HT1080 (cell line): ENCODE data around the gene NKD1. TPM values are rescaled to one million over a fixed set of nuclear protein-coding genes. Genes with fewer than 3 reads are reported as not detected.
A peak's percentile ranks its signal among the peaks of the same experiment; 100 is the strongest.

Experiments used
- DNase-seq: peaks from one replicate; pipeline ENCODE4 v3.0.0-alpha.2; 2015; ENCODE audit warnings: low read depth
- total RNA-seq: library from RNA; depleted of rRNA; stranded (reverse); fragments of >200 nt; shearing (Covaris generic); gene quantifications from 2 replicates; pipeline ENCODE4 v1.2.3, GENCODE V29; 2014; rRNA removed

Gene NKD1
- total RNA-seq, 1 experiment from 2014 or later: 0.10 TPM

- no peak for DNase-seq
These were observed 144.4 kb downstream of the NKD1 start for GRCh38 chr16:50692644-50692998.

GRCh38 chr16:50692999-50693781, 145.0 kb downstream of the NKD1 start, which contains the start of gene NOD2:
NOD2 (plus strand) TSS chr16:50693606; CDS start chr16:50699496, 5,890 bp downstream.
- no peak for DNase-seq

GRCh38 chr16:50694206-50694605, 146.0 kb downstream of the NKD1 start:
- no peak for DNase-seq

- DNase-seq: no peak
These were observed 147.1 kb downstream of the NKD1 start for GRCh38 chr16:50695017-50696000.

GRCh38 chr16:50696126-50696525, 147.9 kb downstream of the NKD1 start:
- DNase-seq: no peak

- DNase-seq: peak; percentile 72
These were observed 148.6 kb downstream of the NKD1 start for GRCh38 chr16:50696575-50697420.

- DNase-seq: no peak
These were observed 149.2 kb downstream of the NKD1 start for GRCh38 chr16:50697421-50697715.

- no peak for DNase-seq
These were observed 149.9 kb downstream of the NKD1 start for GRCh38 chr16:50697881-50698767.

Other genes starting within 250 kb of the NKD1 start
- 78.1 and 78.6 TPM in 2 replicates for gene BRD7, start 179.4 kb upstream of the NKD1 start, total RNA-seq
- gene SNX20, start 132.9 kb downstream of the NKD1 start, total RNA-seq: not detected in 2 replicates
- gene NOD2, start 145.2 kb downstream of the NKD1 start, total RNA-seq: not detected in 2 replicates
- gene CYLD, start 193.7 kb downstream of the NKD1 start, total RNA-seq: 11.8 and 12.7 TPM in 2 replicates